Cardiac septum (tissue), 1 donor: Measurements from ENCODE around the gene VWC2L. TPM values are rescaled to one million over a fixed set of nuclear protein-coding genes. Genes with fewer than 3 reads are reported as not detected.

ENCODE experiments used
- DNase-seq: peaks from one replicate; pipeline ENCODE4 v3.0.0-alpha.2; 2020; ENCODE audit warnings: low spot score
- intact Hi-C: fragments of 100-400 bp; cut with DNase I; formaldehyde crosslinking; loops from one replicate; pipeline ENCODE4 v1.14.0; 2022
- total RNA-seq: library from RNA; stranded (reverse); fragmentation: NEBNext Ultra II Directional; extraction: Animal tissue kit (Norgen Biotek cat#: 25700); gene quantifications from one replicate; pipeline ENCODE4 v1.2.1, GENCODE V29; 2021
- donor health status: DM: no; HTN: no; CAD: no.

Gene VWC2L
- total RNA-seq, 1 donor from 2014 or later = 0.08 TPM

DNA sequence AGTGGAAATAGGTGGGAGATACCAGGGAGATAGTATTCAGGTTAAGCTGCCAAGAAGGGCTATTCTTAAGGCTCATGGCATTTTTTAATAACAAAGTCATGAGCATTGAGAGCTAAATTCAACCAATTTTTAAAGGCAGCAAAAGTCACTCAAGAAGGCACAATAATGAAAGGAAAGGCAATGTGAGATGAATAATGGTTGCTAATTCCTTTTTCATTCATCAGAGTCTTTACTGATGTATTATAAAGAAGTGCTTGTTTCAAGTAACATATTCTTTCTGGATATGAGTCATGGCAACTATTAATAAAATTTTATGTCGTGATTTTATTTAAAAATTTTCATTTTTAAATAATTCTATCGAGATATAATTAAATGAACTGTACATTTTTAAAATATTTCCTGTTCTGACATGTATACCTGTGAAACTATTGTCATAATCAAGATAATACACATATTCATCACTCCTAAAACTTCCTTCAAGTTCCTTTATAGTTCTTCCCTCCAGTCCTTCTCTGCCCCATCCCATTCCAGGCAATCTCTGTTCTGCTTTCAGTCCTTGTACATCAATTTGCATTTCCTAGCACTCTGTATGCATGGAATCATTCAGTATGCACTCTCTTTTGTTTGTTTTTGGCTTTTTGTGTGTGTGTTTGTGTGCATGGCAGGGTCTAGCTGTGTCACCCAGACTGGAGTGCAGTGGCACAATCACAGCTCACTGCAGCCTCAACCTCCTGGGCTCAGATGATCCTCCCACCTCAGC, 40.8 kb downstream of the VWC2L start:
- intact Hi-C loops = no loop called here
- no peak for DNase-seq

DNA sequence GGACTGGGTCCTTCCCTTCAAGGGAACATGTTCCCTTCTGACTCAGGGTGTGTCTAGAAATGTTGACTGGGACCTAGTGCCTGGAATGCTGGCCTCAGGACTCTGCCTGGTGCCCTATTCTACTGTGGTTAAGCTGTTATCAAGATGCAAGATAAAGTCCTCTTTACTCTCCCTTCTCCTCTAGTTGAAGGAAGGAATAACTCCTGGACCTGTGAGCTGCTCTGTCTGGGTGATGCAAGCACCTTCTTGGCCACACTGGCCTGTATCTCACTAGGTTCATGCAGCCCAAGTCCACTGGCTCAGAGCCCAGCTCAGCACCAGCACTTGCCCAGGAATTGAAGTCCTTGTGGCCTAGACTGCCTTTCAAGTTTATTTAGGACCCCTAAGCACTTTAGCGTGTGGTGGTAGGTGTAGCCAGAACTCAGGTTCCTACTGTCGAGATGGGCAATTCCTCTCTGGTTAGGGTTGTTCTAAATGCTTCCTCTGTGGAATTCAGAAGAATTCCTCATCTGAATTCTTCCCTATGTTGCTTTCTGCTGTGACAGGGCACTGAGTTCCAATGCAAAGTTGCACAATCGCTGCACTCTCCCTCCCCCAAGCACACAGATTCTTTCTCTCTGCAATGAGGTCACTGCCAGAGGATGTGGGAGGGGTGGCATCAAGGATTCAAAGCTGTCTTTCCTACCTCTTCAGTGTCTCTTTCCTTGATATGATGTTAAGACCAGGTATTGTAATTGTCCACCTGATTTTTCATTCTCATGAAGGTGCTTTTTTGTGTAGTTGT, 54.7 kb downstream of the VWC2L start:
- intact Hi-C loops = no loop called here

DNA sequence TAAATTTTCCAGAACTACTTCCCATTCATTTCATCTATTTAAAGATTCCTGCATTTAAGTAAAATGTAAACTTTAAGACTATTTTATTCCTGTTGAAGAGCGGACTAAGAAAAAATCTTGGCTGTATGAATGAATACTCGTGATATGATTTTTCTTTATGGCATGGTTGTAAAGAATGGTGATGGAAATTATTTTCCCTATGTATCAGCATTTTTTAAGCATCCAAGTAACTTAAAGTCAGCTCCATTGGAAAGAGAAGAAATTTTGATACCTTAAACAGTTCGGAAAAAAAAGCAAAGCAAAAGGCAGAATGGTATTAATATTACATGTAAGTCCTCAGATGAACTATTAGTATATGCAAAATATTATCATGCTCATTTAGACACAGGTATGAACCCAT, 58.9 kb downstream of the VWC2L start:
- no peak for DNase-seq
- intact Hi-C loops = no loop called here

More for the DNA sequence above, 54.7 kb downstream of the VWC2L start:
- DNase-seq = no peak

DNA sequence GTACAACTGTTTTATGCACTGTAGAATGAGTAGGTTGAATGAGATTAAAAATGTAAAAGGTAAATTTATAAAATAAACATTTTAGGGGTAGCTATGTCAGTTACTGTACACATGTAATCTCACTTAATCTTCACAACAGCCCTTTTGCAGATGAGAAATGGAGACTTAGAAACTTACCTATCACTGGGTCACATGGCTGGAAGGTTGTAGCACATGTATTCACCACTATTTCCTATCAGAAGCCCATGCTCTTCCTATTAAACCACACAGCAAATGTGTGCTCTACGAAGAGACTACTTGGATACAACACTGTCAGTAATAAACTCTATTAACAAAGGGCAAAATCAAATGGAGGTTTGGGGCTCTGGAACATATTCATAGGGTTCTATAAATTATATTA, 60.5 kb downstream of the VWC2L start:
- intact Hi-C loops = no loop called here
- no peak for DNase-seq

DNA sequence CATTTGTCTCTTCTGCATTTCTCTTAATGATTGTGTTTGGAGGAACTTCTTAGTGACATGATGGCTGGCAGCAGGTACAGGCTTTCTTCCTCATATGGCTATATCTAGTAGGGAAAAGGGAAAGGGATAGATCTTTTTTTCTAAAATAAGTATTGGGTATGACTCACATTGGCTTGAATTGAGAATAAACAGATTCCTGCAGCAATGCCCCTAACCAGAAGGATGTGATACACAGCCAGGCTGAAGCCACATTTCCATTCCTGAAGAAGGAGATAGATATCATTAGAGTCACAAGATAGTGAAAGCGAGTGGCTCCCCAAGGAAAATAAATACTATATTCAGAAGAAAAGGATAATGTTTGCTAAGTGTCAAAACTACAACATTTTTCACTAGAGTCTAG, 61.1 kb downstream of the VWC2L start:
- no peak for DNase-seq
- intact Hi-C loops = no loop called here

DNA sequence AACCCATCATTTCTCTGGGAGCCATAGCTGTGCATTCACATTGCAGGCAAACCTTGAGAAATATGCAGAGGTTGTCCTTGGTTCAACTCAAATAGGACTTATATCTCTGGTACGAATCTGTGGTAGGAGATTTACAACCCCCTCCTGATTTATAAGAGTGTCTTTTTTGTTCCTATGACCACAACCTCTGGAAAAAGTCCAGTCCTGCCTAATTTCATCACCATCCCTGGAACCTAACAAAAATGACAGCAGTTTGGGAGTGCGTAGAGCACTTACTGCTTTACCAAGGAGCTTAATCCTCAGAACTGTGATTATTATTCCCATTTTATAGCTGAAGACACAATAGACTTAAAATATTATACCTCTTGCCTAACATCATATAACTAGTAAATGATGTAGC, 66.5 kb downstream of the VWC2L start:
- no peak for DNase-seq
- intact Hi-C loops = no loop called here

GRCh38 chr2:214481204-214481603, 70.3 kb downstream of the VWC2L start:
- DNase-seq = no peak
- intact Hi-C loops = no loop called here

- DNase-seq = no peak
- intact Hi-C loops = no loop called here
Measured at GRCh38 chr2:214482728-214483127, 71.9 kb downstream of the VWC2L start.

DNA sequence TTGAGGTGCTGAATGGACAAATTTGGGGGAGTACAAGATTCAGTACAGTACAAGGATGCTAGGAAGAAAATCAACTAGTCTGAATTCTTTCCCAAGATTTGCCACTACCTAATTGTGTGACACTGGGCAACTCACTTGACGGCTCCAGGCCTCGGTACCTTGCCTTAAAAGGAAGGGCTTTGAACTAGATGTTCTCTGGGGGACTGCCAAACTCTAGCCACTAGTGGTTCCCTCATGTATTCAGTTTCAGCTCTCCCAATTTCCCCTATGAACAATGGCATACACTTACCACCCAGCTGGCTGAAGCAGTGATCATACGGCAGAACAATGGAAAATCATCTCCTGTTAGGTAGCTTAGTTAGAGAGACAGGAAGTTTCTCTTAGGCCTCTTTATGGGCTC, 73.4 kb downstream of the VWC2L start:
- no peak for DNase-seq
- intact Hi-C loops = no loop called here

DNA sequence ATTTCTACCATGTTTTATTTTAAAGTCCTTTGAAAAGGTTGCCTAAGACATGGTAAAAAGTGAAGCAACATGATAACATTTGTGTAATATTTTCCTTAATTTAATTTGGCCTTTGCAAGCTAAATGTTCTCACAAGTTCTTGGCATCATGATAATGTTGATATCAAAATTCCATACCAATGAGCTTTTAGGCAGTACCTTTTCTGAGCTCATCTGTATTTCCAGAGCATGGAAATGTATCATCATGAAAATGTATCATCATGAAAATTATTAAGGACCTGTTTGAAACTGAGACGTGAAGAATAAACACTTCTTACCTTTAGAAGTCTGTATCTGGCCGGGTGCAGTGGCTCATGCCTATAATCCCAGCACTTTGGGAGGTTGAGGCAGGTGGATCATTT, 73.8 kb downstream of the VWC2L start:
- intact Hi-C loops = no loop called here
- DNase-seq = no peak

DNA sequence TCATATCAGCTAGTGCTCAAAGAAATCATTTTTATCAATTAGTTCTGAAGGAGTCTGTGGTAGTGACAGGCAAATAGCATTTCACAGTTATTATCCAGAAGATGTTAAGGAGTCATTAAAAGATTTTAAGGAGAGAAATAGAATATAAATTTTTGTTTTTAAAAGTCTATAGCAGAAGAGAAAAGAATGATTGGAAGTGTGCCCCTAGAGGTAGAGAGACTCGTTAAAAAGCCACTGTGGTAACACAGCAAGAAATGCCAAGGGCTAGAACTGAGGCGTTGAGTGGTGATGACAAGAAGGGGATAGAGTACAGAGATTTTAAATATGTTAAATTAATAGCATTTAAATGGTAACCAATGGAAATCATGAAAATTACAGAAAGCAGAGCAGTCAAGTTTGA, 78.3 kb downstream of the VWC2L start:
- DNase-seq = no peak
- intact Hi-C loops = no loop called here

DNA sequence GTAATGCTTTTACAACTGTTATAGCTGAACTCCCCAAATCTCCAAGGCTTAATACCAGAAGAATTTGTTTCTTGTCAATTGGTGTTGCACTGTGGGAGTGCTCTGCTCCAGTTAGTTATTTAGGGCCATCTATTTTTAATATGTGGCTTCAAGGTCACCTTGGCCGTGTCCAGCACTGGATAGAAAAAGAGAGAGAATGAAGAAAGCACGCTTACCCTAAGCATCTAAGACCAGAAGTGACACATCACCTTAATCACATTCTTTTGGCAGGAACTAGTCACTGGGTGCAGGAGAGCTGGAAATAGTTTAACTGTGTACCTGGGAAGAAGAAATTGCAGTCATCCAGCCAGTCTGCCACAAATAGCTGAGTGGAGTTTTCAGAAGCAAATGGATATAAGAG, 78.8 kb downstream of the VWC2L start:
- no peak for DNase-seq
- intact Hi-C loops = loop anchor here (10.0 kb wide), 1 partner anchor 315 kb away; the partner anchor contains the start of gene BARD1

GRCh38 chr2:214492152-214492551, 81.3 kb downstream of the VWC2L start:
- intact Hi-C loops = loop anchor here (10.0 kb wide), 1 partner anchor 313 kb away; the partner anchor contains the start of gene BARD1
- DNase-seq = no peak

DNA sequence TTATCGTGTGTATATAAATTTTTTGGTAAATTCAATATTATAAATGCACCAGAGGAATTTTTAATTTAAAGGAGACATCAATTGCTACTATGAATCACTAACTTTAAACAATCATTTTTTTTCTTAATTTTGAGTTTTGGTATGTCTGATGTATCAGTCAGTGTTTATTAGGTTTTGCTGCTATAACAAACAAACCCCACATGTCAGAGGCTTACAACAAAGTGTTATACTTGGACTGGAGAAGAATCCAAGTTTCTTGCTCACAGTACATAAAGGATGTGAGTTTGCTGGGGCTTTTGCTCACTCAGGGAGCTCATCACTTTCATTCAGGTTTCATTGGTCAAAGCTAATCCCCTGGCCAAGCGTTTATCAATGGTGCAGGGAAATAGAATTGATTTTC, 81.8 kb downstream of the VWC2L start:
- DNase-seq = no peak
- intact Hi-C loops = loop anchor here (10.0 kb wide), 1 partner anchor 312 kb away; the partner anchor contains the start of gene BARD1

GRCh38 chr2:214497489-214497888, 86.6 kb downstream of the VWC2L start:
- intact Hi-C loops = loop anchor here (10.0 kb wide), 1 partner anchor 307 kb away; the partner anchor contains the start of gene BARD1
- no peak for DNase-seq

DNA sequence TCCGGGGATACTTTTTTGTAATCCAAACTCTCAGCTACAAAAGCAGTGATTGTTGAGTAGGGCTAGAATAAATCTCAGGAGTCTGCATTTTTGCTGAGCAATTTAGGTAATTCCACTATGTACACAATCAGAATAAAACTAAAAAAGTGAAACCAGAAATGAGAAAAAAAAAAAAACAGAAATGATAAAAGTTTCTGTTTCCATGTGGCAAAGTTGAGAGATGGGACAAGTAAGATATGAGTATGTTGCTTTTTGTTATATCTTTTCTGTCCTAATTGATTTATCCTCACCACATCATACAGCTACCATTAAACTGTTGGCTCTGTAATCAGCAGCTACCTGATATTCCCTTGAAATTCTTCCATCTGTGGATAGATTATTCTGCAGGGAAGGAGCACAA, 92.7 kb downstream of the VWC2L start:
- DNase-seq = no peak
- intact Hi-C loops = no loop called here

DNA sequence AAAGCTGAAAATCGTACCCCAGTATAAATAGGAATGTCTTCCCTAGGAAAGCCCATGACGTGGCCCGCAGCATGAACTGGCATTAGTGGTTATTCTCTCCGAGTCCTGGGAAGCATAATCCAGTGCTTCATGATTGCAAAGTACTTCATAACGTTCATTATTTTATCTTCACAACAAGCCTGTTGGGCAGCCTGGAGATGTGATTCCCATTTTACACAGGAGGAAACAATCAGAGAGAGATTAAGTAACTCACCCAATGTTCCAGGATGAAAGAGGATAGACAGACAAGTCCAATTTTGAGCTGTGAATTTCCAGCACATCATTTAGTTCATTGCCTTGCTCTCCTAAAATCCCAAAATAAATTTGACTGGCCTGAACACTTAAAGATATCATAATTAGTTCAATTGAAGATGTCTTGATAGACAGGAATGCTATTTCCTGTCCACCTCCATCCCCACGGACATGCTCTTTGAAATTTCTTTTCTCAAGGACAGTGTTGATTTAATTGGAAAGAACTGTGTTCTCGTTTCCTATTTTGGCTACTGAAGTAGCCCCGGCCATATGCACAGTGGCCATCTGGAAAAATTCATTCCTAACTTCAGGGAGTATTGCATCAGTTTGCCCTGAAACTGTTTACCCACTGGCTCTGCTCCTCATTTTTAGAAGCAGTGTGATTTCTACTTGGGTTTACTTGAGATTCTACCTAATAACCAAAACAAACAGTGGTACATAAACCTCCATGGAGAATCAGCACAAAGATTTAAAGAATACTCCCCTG, 93.9 kb downstream of the VWC2L start:
- DNase-seq = no peak
- intact Hi-C loops = no loop called here

DNA sequence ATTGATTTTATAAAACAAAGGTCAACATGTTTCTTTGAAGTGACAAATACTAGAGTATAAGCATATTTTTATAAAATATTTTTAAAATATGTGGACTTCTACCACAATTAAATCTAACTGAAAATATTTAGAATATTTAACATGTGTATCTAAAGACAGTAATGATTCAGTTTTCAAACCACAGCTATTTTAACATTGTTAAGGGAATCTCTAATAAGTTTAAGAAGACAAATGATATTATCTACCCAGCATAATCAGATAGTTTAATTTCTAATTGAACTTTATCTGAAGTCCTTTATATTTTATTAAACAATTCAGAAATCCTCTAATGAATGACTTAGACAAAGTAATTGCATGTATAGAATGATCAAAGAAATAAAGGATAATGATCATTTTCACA, 96.2 kb downstream of the VWC2L start:
- intact Hi-C loops = no loop called here
- no peak for DNase-seq

GRCh38 chr2:214514704-214515103, 103.8 kb downstream of the VWC2L start:
- no peak for DNase-seq
- intact Hi-C loops = no loop called here

- intact Hi-C loops = no loop called here
- DNase-seq = no peak
Measured at GRCh38 chr2:214515111-214515510, 104.3 kb downstream of the VWC2L start.
